H7 (cell line): ENCODE data around the gene SERPINE3. TPM values are rescaled to one million over a fixed set of nuclear protein-coding genes. Genes with fewer than 3 reads are reported as not detected.

Experiments used
- DNase-seq: peaks from one replicate; pipeline ENCODE4 v3.0.0; 2012
- H3K27me3 ChIP-seq: 2 replicates; pipeline ENCODE4 v1.6.0; 2011; ENCODE audit warnings: mild to moderate bottlenecking, low read length; ENCODE audit not compliant: control insufficient read depth, insufficient read depth
- H3K36me3 ChIP-seq: replicated peaks from 2 replicates; pipeline ENCODE4 v1.5.1; 2011; ENCODE audit warnings: low read length; ENCODE audit not compliant: control insufficient read depth, insufficient read depth
- H3K4me3 ChIP-seq: 2 replicates; pipeline ENCODE4 v1.5.1; 2011; ENCODE audit warnings: low read depth, mild to moderate bottlenecking, control low read depth, low read length, moderate library complexity; ENCODE audit not compliant: insufficient read depth
- total RNA-seq: library from RNA; depleted of rRNA; stranded (reverse); fragments of >200 nt; shearing (Covaris generic); gene quantifications from 2 replicates; pipeline ENCODE4 v1.2.3, GENCODE V29; 2014; rRNA removed

SERPINE3 gene
- 0.18 and 0.28 TPM in 2 replicates for total RNA-seq

DNA sequence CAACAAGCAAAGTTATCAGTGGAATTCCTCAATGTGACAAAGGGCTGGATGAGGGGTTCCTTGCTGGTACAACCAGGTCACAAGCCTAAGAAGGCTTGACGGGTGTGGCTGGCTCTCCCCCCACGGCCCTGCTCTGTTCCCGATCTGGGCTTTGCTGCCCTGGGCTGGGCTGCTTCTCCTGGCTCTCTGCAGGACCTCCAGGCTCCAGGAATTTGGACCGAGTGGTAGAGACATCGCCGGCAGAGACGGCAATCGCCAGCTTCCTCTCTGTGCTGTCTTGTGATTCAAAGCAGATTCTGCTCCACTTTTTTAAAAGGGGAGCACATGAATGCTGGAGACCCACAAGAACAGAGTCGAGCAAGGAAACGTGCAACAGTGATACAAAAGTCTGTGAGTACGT is at the start of gene SERPINE3:
Gene SERPINE3, plus strand, starts transcription at position 338 of the 400 bp plus-strand sequence. CDS start 1,401 bp downstream, outside the sequence.
- no peak for DNase-seq
- no peak within 1 kb of the TSS for H3K4me3 ChIP-seq
- no peaks in the 10 kb centered on the region for H3K36me3 ChIP-seq
- H3K27me3 ChIP-seq: no peaks in the 10 kb centered on the region

GRCh38 chr13:51291341-51291740 is 48.1 kb upstream of the SERPINE3 start:
- no peak for DNase-seq
- Histone ChIP-seq H3K27me3 (no peaks in the 10 kb centered on the region), H3K36me3 (no peaks in the 10 kb centered on the region), H3K4me3 (no peak overlapping the region)

DNA sequence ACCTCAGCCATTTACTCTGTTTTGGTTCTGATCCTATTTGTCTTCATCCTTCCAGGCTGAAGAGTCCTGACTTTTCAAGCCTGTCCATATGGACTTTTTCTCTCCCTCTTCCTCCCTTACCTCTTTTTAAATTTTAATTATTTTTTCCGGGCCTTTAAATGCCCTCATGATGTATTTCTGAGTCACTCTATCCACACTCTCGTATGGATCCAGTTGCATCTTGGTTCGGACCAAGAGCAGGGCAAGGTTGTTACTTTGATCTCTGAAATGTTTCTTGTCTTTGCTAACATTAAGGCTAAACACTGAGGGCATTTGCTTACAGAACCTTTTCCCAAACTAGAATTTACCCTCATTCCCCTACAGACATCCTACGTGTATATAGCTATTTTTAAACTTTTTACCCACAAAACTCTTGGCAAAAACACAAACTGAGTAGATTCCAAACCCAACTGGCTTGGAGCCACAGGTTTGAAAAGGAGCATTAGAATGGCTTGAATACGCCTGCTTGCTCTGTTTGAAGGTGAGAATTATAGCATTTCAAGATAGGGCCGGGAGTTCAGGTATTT is 47.4 kb upstream of the SERPINE3 start:
- Histone ChIP-seq H3K4me3 (no peak overlapping the region), H3K27me3 (no peaks in the 10 kb centered on the region), H3K36me3 (no peaks in the 10 kb centered on the region)
- no peak for DNase-seq

DNA sequence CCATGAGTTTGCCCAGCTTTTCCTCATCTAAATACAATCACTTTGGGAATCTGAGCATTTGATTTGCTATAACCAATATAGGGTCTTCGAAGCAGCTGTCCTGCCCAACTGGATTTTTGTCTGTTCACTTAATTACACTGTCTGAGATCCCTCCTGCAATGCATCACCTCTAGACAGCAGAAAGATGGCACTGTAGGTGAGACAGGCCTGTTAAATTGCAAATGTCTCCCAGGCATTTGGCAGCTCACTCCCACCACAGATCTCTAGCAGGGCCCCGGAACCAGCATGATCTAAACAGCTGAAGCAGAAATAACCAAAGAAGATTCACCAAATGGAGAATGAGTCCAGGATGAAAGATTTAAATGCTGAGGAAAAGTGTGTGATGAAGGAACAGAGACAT is 41.9 kb upstream of the SERPINE3 start:
- Histone ChIP-seq H3K27me3 (no peaks in the 10 kb centered on the region), H3K36me3 (no peaks in the 10 kb centered on the region), H3K4me3 (no peak overlapping the region)
- DNase-seq: no peak

GRCh38 chr13:51298812-51299211 is 40.7 kb upstream of the SERPINE3 start:
- no peak for DNase-seq

DNA sequence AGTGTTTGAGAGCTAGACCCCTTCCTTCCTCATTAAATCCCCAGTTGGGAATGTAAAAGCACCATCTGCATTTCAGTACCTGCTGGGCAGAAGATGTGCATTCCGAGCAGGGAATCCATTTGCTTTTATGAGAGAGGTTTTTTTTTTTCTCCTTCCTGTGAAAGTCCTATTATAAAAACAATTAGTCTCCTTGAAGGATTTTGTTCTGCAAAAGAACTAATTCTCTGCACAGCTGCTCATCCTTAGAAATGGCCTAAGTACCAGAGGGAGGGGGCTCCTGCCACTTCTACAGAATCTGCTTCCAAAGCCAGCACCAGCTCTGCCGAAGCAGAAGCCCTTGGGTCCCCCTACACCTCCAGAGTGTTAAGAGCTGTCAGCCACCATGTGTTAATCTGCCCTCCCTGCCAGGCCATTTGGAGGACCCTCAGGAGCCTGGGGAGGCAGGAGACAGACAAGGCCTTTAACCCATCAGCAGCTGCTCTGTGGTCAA is 36.4 kb upstream of the SERPINE3 start:
- Histone ChIP-seq H3K27me3 (no peaks in the 10 kb centered on the region), H3K36me3 (no peaks in the 10 kb centered on the region), H3K4me3 (no peak overlapping the region)
- DNase-seq: peak; percentile 60

More at GRCh38 chr13:51298812-51299211, 40.7 kb upstream of the SERPINE3 start:
- no peaks in the 10 kb centered on the region for H3K36me3 ChIP-seq
- H3K27me3 ChIP-seq: no peaks in the 10 kb centered on the region
- no peak overlapping the region for H3K4me3 ChIP-seq

- no peaks in the 10 kb centered on the region for H3K36me3 ChIP-seq
- no peak overlapping the region for H3K4me3 ChIP-seq
- no peak for DNase-seq
- H3K27me3 ChIP-seq: no peaks in the 10 kb centered on the region
Measured at GRCh38 chr13:51303882-51304281, 35.6 kb upstream of the SERPINE3 start.

- Histone ChIP-seq H3K36me3 (no peaks in the 10 kb centered on the region), H3K4me3 (no peak overlapping the region)
- DNase-seq: no peak
Measured at GRCh38 chr13:51305271-51305967, 34.1 kb upstream of the SERPINE3 start.

GRCh38 chr13:51308781-51309180 is 30.7 kb upstream of the SERPINE3 start:
- no peaks in the 10 kb centered on the region for H3K27me3 ChIP-seq
- no peak for DNase-seq
- H3K36me3 ChIP-seq: no peaks in the 10 kb centered on the region
- no peak overlapping the region for H3K4me3 ChIP-seq

More at GRCh38 chr13:51305271-51305967, 34.1 kb upstream of the SERPINE3 start:
- H3K27me3 ChIP-seq: no peaks in the 10 kb centered on the region

DNA sequence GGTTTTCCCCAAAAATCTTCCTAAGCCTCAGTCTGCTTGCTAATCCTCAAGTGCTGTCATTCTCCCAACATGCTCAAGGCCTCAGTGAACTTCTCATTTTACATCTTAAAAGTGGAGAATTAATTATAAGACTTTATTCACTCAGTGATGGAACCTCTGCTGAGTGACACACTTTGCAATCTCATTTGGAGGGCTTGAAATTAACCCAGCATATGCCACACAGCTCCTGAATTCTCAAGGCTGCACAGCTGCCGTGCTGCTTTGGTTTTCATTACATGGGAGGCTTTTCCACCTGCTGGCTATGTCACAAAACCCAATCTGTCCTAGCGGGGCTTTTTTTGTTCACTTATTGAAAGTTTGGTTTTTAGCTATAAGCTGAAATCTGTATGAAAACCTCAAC is 28.3 kb upstream of the SERPINE3 start:
- Histone ChIP-seq H3K4me3 (no peak overlapping the region), H3K36me3 (no peaks in the 10 kb centered on the region), H3K27me3 (no peaks in the 10 kb centered on the region)
- DNase-seq: no peak

DNA sequence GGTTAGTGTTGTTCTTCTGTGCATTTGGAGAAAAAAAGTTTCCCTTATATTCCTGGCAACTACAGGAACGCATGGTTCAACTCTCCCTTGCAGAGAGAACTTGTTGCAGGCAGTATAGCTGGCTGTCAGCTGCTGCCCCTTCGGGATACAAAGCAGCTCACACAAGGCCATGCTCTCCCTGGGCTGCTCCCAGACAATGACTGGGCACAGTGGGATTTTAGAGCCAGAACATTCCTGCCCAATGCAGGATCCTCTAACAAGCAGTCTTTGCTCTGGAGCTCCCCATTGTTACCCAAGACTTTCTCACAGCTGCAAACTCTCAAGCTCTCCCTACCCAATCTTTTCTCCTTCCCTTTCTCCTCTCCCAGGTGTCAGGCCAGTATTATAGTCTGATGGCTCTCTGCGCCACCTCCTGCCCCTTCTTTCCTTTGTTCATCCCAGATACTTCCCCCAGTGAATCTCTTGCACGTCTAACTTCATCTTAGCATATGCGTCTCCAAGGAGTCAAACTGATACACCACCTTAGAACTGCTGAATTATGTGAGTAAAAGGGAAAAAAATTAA is 27.5 kb upstream of the SERPINE3 start:
- Histone ChIP-seq H3K27me3 (no peaks in the 10 kb centered on the region), H3K36me3 (no peaks in the 10 kb centered on the region), H3K4me3 (no peak overlapping the region)
- peak; percentile 56 for DNase-seq

DNA sequence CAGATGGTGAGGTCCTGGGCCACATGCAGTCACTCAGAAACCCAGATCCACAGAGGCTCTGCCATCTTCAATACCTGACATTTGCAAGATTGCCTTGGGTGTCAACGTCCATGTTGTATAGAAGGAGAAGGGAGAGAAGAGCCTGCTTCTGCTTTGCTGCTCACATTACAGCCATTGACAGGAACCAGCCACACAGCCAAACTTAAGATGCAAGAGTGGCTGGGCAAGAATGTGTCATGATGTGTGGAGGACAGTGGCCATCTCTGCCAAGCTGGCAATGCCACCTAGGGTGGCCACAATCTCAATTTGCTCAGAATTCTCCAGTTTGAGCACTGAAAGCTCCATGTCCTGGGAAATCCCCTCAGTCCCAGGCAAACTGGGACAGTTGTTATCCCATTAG is 25.9 kb upstream of the SERPINE3 start:
- H3K27me3 ChIP-seq: no peaks in the 10 kb centered on the region
- H3K36me3 ChIP-seq: no peaks in the 10 kb centered on the region
- no peak for DNase-seq
- H3K4me3 ChIP-seq: no peak overlapping the region

DNA sequence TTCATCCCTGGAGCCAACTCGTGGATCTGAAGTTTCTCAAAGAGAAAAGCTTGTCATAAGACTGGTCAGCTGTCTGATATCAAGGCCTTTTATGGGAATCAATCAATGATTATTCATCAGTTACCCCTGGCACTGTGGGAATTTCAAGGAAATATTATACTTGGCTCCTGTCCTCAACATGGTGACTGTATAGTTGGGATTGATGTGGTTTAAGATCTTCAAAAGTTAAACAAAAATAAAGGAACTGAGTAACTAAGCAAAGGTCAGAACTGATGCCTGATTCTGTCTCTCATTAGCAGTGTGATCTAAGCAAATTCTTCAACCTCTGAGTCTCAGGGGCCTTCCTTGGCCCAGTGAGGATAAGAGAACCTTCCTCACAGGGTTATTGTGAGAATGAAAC is 22.2 kb upstream of the SERPINE3 start:
- H3K36me3 ChIP-seq: no peaks in the 10 kb centered on the region
- no peak for DNase-seq

GRCh38 chr13:51318015-51318414 is 21.5 kb upstream of the SERPINE3 start:
- Histone ChIP-seq H3K27me3 (no peaks in the 10 kb centered on the region), H3K36me3 (no peaks in the 10 kb centered on the region), H3K4me3 (no peak overlapping the region)
- no peak for DNase-seq

More for the DNA sequence above, 22.2 kb upstream of the SERPINE3 start:
- Histone ChIP-seq H3K27me3 (no peaks in the 10 kb centered on the region), H3K4me3 (no peak overlapping the region)

- no peaks in the 10 kb centered on the region for H3K36me3 ChIP-seq
- no peak for DNase-seq
Measured at GRCh38 chr13:51318876-51319275, 20.6 kb upstream of the SERPINE3 start.

More at GRCh38 chr13:51318876-51319275, 20.6 kb upstream of the SERPINE3 start:
- Histone ChIP-seq H3K27me3 (no peaks in the 10 kb centered on the region), H3K4me3 (no peak overlapping the region)
